Measurements from ENCODE around the gene SLC25A26. TPM values are rescaled to one million over a fixed set of nuclear protein-coding genes. Genes with fewer than 3 reads are reported as not detected.

Gene SLC25A26, protein sequence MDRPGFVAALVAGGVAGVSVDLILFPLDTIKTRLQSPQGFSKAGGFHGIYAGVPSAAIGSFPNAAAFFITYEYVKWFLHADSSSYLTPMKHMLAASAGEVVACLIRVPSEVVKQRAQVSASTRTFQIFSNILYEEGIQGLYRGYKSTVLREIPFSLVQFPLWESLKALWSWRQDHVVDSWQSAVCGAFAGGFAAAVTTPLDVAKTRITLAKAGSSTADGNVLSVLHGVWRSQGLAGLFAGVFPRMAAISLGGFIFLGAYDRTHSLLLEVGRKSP
- 10 to 100 TPM; 10.3 to 21.0 (median 18.2) TPM for polyA plus RNA-seq
- long read RNA-seq, donor 1 = 0 reads
- long read RNA-seq, donor 2, partial matches to known transcripts = 0 of 1 reads
- long read RNA-seq, donor 2, other reads (novel, unspliced or antisense) = 0 of 1 reads
- long read RNA-seq, donor 3, transcript SLC25A26-201 (9 exons, 1,023 nt) = major isoform, 5 of 108 reads
- long read RNA-seq, donor 3, partial matches to known transcripts = 103 of 108 reads
- long read RNA-seq, donor 3, other reads (novel, unspliced or antisense) = 0 of 108 reads
- long read RNA-seq, donor 4 = 0 reads
- long read RNA-seq, donor 5, partial matches to known transcripts = 5 of 5 reads
- long read RNA-seq, donor 5, other reads (novel, unspliced or antisense) = 0 of 5 reads
- long read RNA-seq, donor 6, partial matches to known transcripts = 5 of 7 reads
- long read RNA-seq, donor 6, other reads (novel, unspliced or antisense) = 0 of 7 reads
- long read RNA-seq, donor 7 = 0 reads
- long read RNA-seq, donor 8 = 0 reads
- long read RNA-seq, donor 9 = 0 reads
- long read RNA-seq, donor 10, partial matches to known transcripts = 0 of 2 reads
- long read RNA-seq, donor 10, other reads (novel, unspliced or antisense) = 0 of 2 reads

DNA sequence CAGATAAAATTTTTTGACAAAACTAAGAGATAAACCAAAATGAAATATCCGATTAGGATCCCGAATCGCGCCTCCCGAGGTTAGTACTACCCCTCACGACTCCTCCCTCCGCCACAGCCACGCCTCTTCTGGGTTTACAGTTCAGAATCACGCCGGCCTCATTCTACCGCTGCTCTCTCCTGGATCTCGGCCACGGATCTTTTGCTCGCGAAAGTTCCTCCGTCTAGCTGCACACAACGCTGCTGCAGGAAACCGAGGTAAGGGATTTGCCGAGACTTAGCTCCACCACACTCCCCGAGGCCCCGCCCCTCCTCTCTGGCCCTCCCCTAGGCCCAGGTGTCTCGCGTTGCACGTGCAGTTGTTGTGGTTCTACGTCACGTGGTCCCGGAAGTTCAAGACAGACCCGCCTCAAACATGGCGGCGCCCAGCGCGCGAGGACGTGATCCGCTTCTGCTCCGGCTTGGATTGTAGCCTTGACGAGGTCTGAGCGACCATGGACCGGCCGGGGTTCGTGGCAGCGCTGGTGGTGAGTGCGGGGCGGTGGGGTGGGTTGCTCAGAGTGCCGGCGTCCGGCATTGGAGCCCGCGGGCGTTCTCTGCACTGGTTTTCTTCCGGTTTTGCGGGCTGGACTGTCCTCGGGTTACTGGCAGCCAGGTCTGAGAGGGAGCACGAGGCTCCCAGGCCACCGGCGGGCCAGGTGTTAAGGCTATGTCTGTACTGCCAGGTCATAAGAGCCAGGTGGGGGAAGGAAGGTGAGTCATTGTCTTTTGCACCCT lies at the start of gene SLC25A26:
Gene SLC25A26 (plus strand): TSS at position 400 of the 776 bp plus-strand sequence. CDS start 94 bp downstream, at position 494.
- Histone ChIP-seq H3K27ac (ENCODE audit: low read depth in 1 of 3, low read length in 2 of 3) (peak within 1 kb of the TSS; percentile 43 to 85 (median 71)), H3K27me3 (ENCODE audit: control insufficient read depth in 3 of 3, insufficient read depth in 3 of 3, low read length in 3 of 3) (no peaks in the 10 kb centered on the region)

GRCh38 chr3:66172394-66172793 lies 48.4 kb upstream of the SLC25A26 start:
- no peak overlapping the region for H3K4me3 ChIP-seq (ENCODE audit: low read depth in 1 of 3, low read length in 3 of 3)
- FAIRE-seq = no peak
- peaks cover 0 to 3% (median 0%) of the 10 kb centered on the region in 3 donors for H3K4me1 ChIP-seq (ENCODE audit: control insufficient read depth in 3 of 3, insufficient read depth in 2 of 3, low read depth in 1 of 3, low read length in 2 of 3)
- DNase-seq = peak; percentile 33 to 85
- 28 to 56% (median 41%) methylated on average over 1 of the region's 1 CpG for WGBS, 3 donors
- H3K9me3 ChIP-seq (ENCODE audit: control insufficient read depth in 2 of 2, insufficient read depth in 1 of 2, low read depth in 1 of 2, low read length in 1 of 2) = no peaks in the 10 kb centered on the region
- H3K27ac ChIP-seq (ENCODE audit: low read depth in 1 of 3, low read length in 2 of 3) = no peak overlapping the region
- H3K27me3 ChIP-seq (ENCODE audit: control insufficient read depth in 3 of 3, insufficient read depth in 3 of 3, low read length in 3 of 3) = no peaks in the 10 kb centered on the region
- H3K36me3 ChIP-seq (ENCODE audit: control insufficient read depth in 3 of 3, insufficient read depth in 2 of 3, low read depth in 1 of 3, low read length in 3 of 3) = no peaks in the 10 kb centered on the region

More for the DNA sequence above, at the start of gene SLC25A26:
- Histone ChIP-seq H3K4me1 (ENCODE audit: control insufficient read depth in 3 of 3, insufficient read depth in 2 of 3, low read depth in 1 of 3, low read length in 2 of 3) (peaks cover 0 to 6% (median 3%) of the 10 kb centered on the region in 3 donors), H3K4me3 (ENCODE audit: low read depth in 1 of 3, low read length in 3 of 3) (peak within 1 kb of the TSS; percentile 72 to 86 (median 81)), H3K36me3 (ENCODE audit: control insufficient read depth in 3 of 3, insufficient read depth in 2 of 3, low read depth in 1 of 3, low read length in 3 of 3) (peaks cover 0 to 6% (median 2%) of the 10 kb centered on the region in 3 donors), H3K9me3 (ENCODE audit: control insufficient read depth in 2 of 2, insufficient read depth in 1 of 2, low read depth in 1 of 2, low read length in 1 of 2) (no peaks in the 10 kb centered on the region)
- FAIRE-seq (no peak), DNase-seq (peak; percentile 98 to 99)
- WGBS, 3 donors = 0 to 1% (median 0%) methylated on average over 55 to 56 of the region's 56 CpGs

GRCh38 chr3:66177026-66177425 lies 43.8 kb upstream of the SLC25A26 start:
- H3K27me3 ChIP-seq (ENCODE audit: control insufficient read depth in 3 of 3, insufficient read depth in 3 of 3, low read length in 3 of 3) = no peaks in the 10 kb centered on the region
- no peak for FAIRE-seq

GRCh38 chr3:66178206-66178605 lies 42.6 kb upstream of the SLC25A26 start:
- Histone ChIP-seq H3K36me3 (ENCODE audit: control insufficient read depth in 3 of 3, insufficient read depth in 2 of 3, low read depth in 1 of 3, low read length in 3 of 3) (no peaks in the 10 kb centered on the region), H3K27me3 (ENCODE audit: control insufficient read depth in 3 of 3, insufficient read depth in 3 of 3, low read length in 3 of 3) (no peaks in the 10 kb centered on the region), H3K9me3 (ENCODE audit: control insufficient read depth in 2 of 2, insufficient read depth in 1 of 2, low read depth in 1 of 2, low read length in 1 of 2) (peaks cover 0 to 2% of the 10 kb centered on the region in 2 donors), H3K4me3 (ENCODE audit: low read depth in 1 of 3, low read length in 3 of 3) (no peak overlapping the region), H3K4me1 (ENCODE audit: control insufficient read depth in 3 of 3, insufficient read depth in 2 of 3, low read depth in 1 of 3, low read length in 2 of 3) (peaks cover 0 to 3% (median 0%) of the 10 kb centered on the region in 3 donors), H3K27ac (ENCODE audit: low read depth in 1 of 3, low read length in 2 of 3) (no peak overlapping the region)
- DNase-seq (no peak), FAIRE-seq (no peak)
- 85 to 96% (median 86%) methylated on average over 6 of the region's 6 CpGs for WGBS, 3 donors

More at GRCh38 chr3:66177026-66177425, 43.8 kb upstream of the SLC25A26 start:
- Histone ChIP-seq H3K27ac (ENCODE audit: low read depth in 1 of 3, low read length in 2 of 3) (no peak overlapping the region), H3K4me3 (ENCODE audit: low read depth in 1 of 3, low read length in 3 of 3) (no peak overlapping the region), H3K9me3 (ENCODE audit: control insufficient read depth in 2 of 2, insufficient read depth in 1 of 2, low read depth in 1 of 2, low read length in 1 of 2) (peaks cover 0 to 2% of the 10 kb centered on the region in 2 donors), H3K36me3 (ENCODE audit: control insufficient read depth in 3 of 3, insufficient read depth in 2 of 3, low read depth in 1 of 3, low read length in 3 of 3) (no peaks in the 10 kb centered on the region), H3K4me1 (ENCODE audit: control insufficient read depth in 3 of 3, insufficient read depth in 2 of 3, low read depth in 1 of 3, low read length in 2 of 3) (peaks cover 0 to 3% (median 0%) of the 10 kb centered on the region in 3 donors)
- DNase-seq = no peak
- 63 to 80% (median 76%) methylated on average over 1 of the region's 1 CpG for WGBS, 3 donors

DNA sequence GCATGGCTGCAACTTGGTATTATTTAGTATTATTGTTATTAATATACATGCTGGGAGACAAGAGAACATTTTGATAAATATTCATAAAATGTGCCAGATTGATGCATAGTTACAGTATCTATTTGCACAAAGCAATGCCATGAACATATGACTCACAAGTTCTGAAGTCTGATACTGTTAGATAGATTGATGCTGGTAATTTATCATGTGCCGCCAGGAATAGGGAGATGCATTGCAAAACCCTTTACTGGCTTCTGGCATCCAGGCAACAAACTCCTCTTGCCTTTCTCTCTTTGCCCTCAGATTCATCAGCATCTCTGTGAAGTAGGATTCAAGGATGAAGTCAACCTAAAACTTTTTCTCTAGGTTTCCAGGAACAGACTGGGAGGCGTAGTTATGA lies 41.0 kb upstream of the SLC25A26 start:
- DNase-seq (peak in 1 of 2 donors; percentile 51), FAIRE-seq (no peak)
- 77 to 84% (median 83%) methylated on average over 2 of the region's 2 CpGs for WGBS, 3 donors
- Histone ChIP-seq H3K27me3 (ENCODE audit: control insufficient read depth in 3 of 3, insufficient read depth in 3 of 3, low read length in 3 of 3) (no peaks in the 10 kb centered on the region), H3K9me3 (ENCODE audit: control insufficient read depth in 2 of 2, insufficient read depth in 1 of 2, low read depth in 1 of 2, low read length in 1 of 2) (peaks cover 0 to 2% of the 10 kb centered on the region in 2 donors), H3K27ac (ENCODE audit: low read depth in 1 of 3, low read length in 2 of 3) (no peak overlapping the region), H3K36me3 (ENCODE audit: control insufficient read depth in 3 of 3, insufficient read depth in 2 of 3, low read depth in 1 of 3, low read length in 3 of 3) (no peaks in the 10 kb centered on the region), H3K4me3 (ENCODE audit: low read depth in 1 of 3, low read length in 3 of 3) (no peak overlapping the region), H3K4me1 (ENCODE audit: control insufficient read depth in 3 of 3, insufficient read depth in 2 of 3, low read depth in 1 of 3, low read length in 2 of 3) (peaks cover 0 to 3% (median 0%) of the 10 kb centered on the region in 3 donors)

DNA sequence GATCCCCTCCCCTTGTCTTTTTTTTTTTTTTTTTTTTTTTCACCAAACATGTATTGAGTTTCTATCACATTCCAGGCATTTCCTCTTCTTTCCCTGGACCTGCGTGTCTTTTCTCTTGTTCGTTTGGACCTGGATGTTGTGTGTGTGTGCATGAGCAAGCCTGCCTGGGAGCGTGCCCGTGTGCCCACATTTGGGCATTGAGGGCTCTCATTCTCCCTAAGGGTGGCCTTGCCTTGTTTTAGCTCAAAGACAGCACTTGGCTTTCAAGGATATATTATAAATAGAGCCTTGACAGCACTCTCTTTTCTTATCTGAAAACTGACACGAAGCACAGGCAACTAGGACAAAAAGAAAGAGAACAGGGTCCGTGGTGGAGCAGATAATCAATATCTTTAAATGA lies 39.0 kb upstream of the SLC25A26 start:
- no peak overlapping the region for H3K27ac ChIP-seq (ENCODE audit: low read depth in 1 of 3, low read length in 2 of 3)
- FAIRE-seq = no peak
- 75 to 83% (median 78%) methylated on average over 6 of the region's 6 CpGs for WGBS, 3 donors
- no peaks in the 10 kb centered on the region for H3K4me1 ChIP-seq (ENCODE audit: control insufficient read depth in 3 of 3, insufficient read depth in 2 of 3, low read depth in 1 of 3, low read length in 2 of 3)
- peaks cover 0 to 2% of the 10 kb centered on the region in 2 donors for H3K9me3 ChIP-seq (ENCODE audit: control insufficient read depth in 2 of 2, insufficient read depth in 1 of 2, low read depth in 1 of 2, low read length in 1 of 2)
- H3K4me3 ChIP-seq (ENCODE audit: low read depth in 1 of 3, low read length in 3 of 3) = no peak overlapping the region
- no peaks in the 10 kb centered on the region for H3K36me3 ChIP-seq (ENCODE audit: control insufficient read depth in 3 of 3, insufficient read depth in 2 of 3, low read depth in 1 of 3, low read length in 3 of 3)
- H3K27me3 ChIP-seq (ENCODE audit: control insufficient read depth in 3 of 3, insufficient read depth in 3 of 3, low read length in 3 of 3) = no peaks in the 10 kb centered on the region
- DNase-seq = no peak

GRCh38 chr3:66182246-66182645 lies 38.6 kb upstream of the SLC25A26 start:
- no peaks in the 10 kb centered on the region for H3K4me1 ChIP-seq (ENCODE audit: control insufficient read depth in 3 of 3, insufficient read depth in 2 of 3, low read depth in 1 of 3, low read length in 2 of 3)
- WGBS, 3 donors = 87 to 90% (median 87%) methylated on average over 6 of the region's 6 CpGs
- no peaks in the 10 kb centered on the region for H3K27me3 ChIP-seq (ENCODE audit: control insufficient read depth in 3 of 3, insufficient read depth in 3 of 3, low read length in 3 of 3)
- H3K4me3 ChIP-seq (ENCODE audit: low read depth in 1 of 3, low read length in 3 of 3) = no peak overlapping the region
- FAIRE-seq (no peak), DNase-seq (no peak)
- H3K9me3 ChIP-seq (ENCODE audit: control insufficient read depth in 2 of 2, insufficient read depth in 1 of 2, low read depth in 1 of 2, low read length in 1 of 2) = peaks cover 0 to 2% of the 10 kb centered on the region in 2 donors
- no peaks in the 10 kb centered on the region for H3K36me3 ChIP-seq (ENCODE audit: control insufficient read depth in 3 of 3, insufficient read depth in 2 of 3, low read depth in 1 of 3, low read length in 3 of 3)
- H3K27ac ChIP-seq (ENCODE audit: low read depth in 1 of 3, low read length in 2 of 3) = no peak overlapping the region

DNA sequence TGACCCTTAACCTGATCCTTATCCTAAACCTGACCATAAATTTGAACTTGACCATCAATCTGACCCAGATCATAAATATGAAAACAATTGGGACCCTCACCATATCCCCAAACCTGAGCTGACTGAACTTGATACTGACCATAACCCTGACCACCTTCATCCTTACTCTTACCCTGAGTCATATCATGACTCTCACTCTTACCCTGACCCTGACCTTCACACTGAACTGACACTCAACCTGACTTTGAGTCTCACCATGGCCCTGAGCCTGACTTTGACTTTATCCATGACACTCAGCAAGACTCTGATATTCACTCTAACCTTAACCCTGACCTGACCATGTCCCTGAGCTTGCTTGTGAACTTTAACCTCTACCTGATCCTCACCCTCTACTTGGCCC lies 34.3 kb upstream of the SLC25A26 start:
- Histone ChIP-seq H3K27me3 (ENCODE audit: control insufficient read depth in 3 of 3, insufficient read depth in 3 of 3, low read length in 3 of 3) (no peaks in the 10 kb centered on the region), H3K27ac (ENCODE audit: low read depth in 1 of 3, low read length in 2 of 3) (no peak overlapping the region), H3K36me3 (ENCODE audit: control insufficient read depth in 3 of 3, insufficient read depth in 2 of 3, low read depth in 1 of 3, low read length in 3 of 3) (no peaks in the 10 kb centered on the region), H3K4me3 (ENCODE audit: low read depth in 1 of 3, low read length in 3 of 3) (no peak overlapping the region), H3K9me3 (ENCODE audit: control insufficient read depth in 2 of 2, insufficient read depth in 1 of 2, low read depth in 1 of 2, low read length in 1 of 2) (no peaks in the 10 kb centered on the region), H3K4me1 (ENCODE audit: control insufficient read depth in 3 of 3, insufficient read depth in 2 of 3, low read depth in 1 of 3, low read length in 2 of 3) (no peaks in the 10 kb centered on the region)
- DNase-seq (no peak), FAIRE-seq (no peak)

Data from small intestine (tissue), 16 donors.